KG1 (cell line): ENCODE measurements around the gene SHB.

Experiments used
- DNase-seq: peaks from one replicate; lab custom pipeline; 2025; lab: John Stamatoyannopoulos, UW

Gene SHB

GRCh38 chr9:38086496-38086895 is 17.5 kb upstream of the SHB start:
- no peak for DNase-seq

- no peak for DNase-seq
Measured at GRCh38 chr9:38085308-38085707, 16.3 kb upstream of the SHB start.

- DNase-seq: no peak
Measured at GRCh38 chr9:38084556-38084880, 15.5 kb upstream of the SHB start.

GRCh38 chr9:38083858-38084555 is 15.0 kb upstream of the SHB start:
- DNase-seq: no peak

GRCh38 chr9:38082446-38083287 is 13.6 kb upstream of the SHB start:
- no peak for DNase-seq

GRCh38 chr9:38081356-38082108 is 12.5 kb upstream of the SHB start:
- no peak for DNase-seq

GRCh38 chr9:38079461-38080031 is 10.5 kb upstream of the SHB start:
- DNase-seq: no peak

GRCh38 chr9:38075272-38075671 is 6.2 kb upstream of the SHB start:
- DNase-seq: no peak

- DNase-seq: no peak
Measured at GRCh38 chr9:38074441-38074961, 5.5 kb upstream of the SHB start.

GRCh38 chr9:38073882-38074281 is 4.9 kb upstream of the SHB start:
- no peak for DNase-seq

GRCh38 chr9:38071470-38072134 is 2.6 kb upstream of the SHB start:
- no peak for DNase-seq

GRCh38 chr9:38067859-38068681 is 957 bp downstream of the SHB start:
- DNase-seq: no peak

GRCh38 chr9:38066914-38067858 is 1.8 kb downstream of the SHB start:
- no peak for DNase-seq

GRCh38 chr9:38066197-38066913 is 2.7 kb downstream of the SHB start:
- no peak for DNase-seq

GRCh38 chr9:38065369-38066075 is 3.5 kb downstream of the SHB start:
- DNase-seq: no peak

GRCh38 chr9:38064842-38065368 is 4.1 kb downstream of the SHB start:
- no peak for DNase-seq

- no peak for DNase-seq
Measured at GRCh38 chr9:38063363-38063707, 5.7 kb downstream of the SHB start.
